HG03108 (cell line): ENCODE results near the gene XYLT2.
"Not testable (repeated sequence)": the region's sequence is repeated elsewhere in the genome, so short reads cannot be mapped to it uniquely, and the experiment has no call there.

Experiments
- ATAC-seq: cut with Tn5 transposase; IDR thresholded peaks from one replicate; pipeline ENCODE4 v1.9.1; 2021; ENCODE audit warnings: moderate library complexity; ENCODE audit not compliant: unreplicated experiment

The XYLT2 gene

GRCh38 chr17:50345432-50346312 lies at the start of gene XYLT2:
Gene XYLT2, plus strand, starts transcription at chr17:50346126. Its CDS starts 15 bp downstream, at chr17:50346141.
- ATAC-seq, result peak; percentile 76

DNA sequence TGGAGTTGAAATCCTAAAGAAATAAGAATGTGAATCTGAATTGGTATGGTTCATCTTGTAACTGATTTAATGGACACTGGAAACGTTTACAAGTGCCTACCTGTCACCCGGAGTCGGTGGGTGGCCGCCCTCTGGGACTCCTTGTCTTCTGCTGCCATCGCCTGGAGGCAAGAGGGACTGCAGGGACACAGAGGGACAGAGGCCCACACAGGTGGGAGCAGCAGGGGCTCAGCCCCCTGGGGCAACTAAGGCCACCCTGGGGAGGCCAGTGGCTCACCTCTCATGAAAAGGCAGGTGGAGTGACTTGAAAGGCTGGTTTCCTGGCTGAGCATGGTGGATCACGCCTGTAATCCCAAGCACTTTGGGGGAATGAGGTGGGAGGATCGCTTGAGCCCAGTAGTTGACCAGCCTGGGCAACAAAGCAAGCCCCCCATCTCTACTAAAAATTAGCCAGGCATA lies 48.5 kb upstream of the XYLT2 start:
- ATAC-seq, result no peak

GRCh38 chr17:50298018-50298417 lies 47.9 kb upstream of the XYLT2 start:
- no peak for ATAC-seq

DNA sequence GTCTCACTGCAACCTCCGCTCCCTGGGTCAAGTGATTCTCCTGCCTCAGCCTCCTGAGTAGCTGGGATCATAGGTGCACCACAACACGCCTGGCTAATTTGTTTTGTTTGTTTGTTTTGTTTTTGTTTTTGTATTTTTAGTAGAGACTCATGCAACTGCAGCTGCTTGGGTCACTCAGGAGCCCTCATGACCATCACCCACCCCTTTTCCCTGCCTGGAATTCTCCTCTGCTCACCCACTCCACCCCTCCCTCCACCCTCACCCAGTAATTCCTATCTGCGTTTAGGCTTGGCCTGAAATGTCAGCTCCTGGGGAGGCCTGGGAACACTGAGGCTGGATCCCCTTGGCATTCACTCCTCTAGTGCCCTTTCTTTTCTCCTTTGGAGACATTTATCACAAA lies 46.1 kb upstream of the XYLT2 start:
- ATAC-seq, result no peak

DNA sequence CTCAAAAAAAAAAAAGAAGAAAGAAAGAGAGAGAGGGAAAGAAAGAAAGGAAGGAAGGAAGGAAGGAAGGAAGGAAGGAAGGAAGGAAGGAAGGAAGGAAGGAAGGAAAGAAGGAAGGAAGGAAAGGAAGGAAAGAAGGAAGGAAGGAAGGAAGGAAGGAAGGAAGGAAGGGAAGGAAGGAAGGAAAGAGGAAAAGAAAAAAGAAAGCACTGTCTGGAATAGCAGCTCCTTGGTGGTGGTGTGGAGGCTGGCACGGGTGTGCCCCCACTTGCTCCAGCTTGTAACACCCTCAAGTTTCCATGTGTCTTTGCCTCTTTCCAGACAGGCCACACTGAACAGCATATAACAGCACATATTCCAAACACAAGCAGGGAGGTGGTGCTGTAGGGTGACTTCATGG lies 45.1 kb upstream of the XYLT2 start:
- not testable (repeated sequence) for ATAC-seq

- ATAC-seq, result no peak
Observed at GRCh38 chr17:50301891-50302584, 43.9 kb upstream of the XYLT2 start.

DNA sequence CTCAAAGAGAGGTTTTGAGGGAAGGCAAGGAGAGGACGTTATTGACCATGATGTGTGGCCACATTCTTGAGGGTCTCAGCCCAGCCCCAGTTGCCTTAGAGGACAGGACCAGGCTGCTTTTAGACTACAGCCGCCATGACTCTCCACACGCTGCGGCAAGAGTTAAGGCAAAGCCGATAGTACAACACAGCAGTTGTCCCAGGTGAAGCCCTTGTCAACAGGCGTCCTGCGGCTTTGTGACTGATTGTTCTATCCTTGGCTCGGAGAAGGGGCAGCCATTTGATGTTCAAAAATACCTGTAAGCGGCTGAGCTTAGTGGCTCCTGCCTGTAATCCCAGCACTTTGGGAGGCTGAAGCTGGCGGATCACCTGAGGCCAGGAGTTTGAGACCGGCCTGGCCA lies 42.9 kb upstream of the XYLT2 start:
- ATAC-seq, result no peak

GRCh38 chr17:50303596-50303995 lies 42.3 kb upstream of the XYLT2 start:
- no peak for ATAC-seq

DNA sequence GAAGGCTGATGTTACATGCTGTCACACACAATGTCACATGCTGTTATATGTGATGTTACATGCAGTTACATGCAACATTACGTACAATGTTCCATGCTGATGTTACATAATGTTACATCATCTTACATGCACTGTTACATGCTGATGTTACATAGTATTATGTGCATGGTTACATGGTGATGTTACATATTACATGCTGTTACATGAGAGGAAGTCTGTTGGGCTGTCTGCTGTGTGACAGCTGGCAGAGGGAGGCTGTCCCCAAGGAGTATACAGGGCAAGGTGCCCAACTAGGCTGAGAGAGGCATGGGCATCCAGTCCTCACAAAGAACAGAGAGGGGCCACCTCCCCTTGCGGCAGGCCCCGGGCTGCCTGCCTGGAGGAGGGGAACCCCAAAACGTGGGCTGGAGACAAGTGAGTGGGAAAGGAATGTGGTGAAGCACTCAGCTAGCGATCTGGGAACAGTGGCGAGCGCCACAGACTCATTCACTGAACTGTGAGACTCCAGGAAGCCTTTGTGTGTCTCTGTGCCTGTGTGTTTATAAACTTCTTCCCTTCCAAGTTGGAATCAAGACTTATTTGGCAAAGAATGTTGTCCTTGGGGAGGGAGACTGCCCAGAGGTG lies 41.0 kb upstream of the XYLT2 start:
- ATAC-seq, result no peak

GRCh38 chr17:50307654-50308053 lies 38.3 kb upstream of the XYLT2 start:
- no peak for ATAC-seq

- ATAC-seq, result no peak
Observed at GRCh38 chr17:50308666-50309065, 37.3 kb upstream of the XYLT2 start.

DNA sequence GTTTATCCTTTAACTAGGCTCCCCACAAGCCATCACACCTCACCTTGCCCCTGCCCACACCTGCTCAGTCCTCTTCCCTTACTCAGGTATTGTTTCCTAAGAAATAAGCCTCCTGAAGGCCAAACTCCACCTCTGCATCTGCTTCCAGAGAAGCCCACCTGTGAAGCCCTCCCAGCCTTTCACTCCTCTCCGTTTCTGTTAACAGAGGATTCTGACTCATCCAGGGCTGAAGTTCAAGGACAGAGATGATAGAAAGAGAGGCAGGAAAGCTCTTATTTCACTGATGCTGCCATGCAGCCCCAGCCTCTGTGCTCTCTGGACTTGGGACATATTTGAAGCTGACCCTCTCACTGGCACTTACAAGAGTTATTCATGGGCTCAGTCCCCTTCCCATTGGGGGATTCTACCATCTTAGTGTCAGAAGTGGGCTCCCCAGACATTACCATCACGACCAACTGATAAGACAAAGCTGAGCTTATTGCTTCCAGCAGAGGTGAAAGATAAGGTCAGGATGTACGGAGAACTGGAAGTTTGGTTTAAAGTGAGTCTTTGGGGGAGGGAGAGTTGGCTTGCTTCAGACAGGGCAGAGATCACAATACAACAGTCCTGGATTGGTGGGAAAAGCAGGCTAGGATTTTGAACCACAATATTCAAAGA lies 35.3 kb upstream of the XYLT2 start:
- ATAC-seq, result no peak

DNA sequence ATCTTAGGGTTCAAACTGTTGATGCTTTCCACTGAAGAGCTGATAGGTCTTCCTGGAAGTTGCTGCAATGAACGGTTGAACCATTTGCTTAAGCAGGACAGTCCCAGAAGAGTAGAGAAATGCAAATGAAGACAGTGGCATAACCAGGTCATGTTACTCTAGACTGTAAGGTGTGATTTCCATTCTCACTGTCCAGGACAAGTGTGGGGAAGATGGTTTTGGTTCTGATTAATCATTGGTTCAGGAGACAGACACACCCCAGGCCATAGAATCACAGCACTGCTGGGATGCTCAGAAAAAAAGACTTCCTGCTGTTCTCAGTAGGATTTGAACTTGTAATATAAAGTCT lies 34.8 kb upstream of the XYLT2 start:
- no peak for ATAC-seq

DNA sequence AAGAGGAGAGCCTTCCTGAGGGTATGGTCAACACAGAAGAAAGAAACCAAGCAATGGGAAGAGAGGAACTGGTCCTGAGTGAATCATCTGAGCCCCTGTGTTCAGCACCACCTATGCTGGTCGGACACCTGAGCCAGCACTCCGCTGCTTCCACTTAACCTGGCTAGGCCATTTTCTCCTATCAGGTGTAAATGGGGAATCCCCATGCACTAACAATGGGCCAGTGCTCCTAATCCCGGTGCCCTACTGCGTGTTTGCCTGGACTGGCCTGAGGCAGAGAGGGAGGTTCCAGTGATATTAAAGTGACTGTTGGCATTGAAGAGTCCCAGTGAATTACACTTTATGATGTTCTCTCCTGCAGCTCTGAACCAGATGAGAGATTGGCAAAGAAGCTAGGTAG lies 34.4 kb upstream of the XYLT2 start:
- ATAC-seq, result no peak

DNA sequence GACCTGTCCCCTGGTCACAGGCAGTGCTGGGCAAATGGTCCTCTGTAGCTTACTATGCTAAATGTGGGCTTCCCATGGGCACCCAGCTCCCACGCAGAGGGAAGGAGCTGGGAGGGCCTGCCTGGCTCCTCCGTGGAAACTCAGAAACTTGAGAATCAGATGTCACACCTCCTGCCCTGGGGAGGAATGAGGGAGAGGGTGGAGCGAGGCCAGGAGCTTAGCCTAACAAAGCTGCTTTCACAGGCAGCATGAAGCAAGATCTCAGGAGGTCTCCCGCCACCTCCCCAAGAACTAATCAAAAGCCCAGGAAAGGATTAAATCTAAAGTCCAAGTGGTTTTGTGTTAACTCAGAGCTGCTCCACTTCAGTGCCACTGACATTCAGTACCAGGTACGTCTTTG lies 33.6 kb upstream of the XYLT2 start:
- no peak for ATAC-seq

- no peak for ATAC-seq
Observed at GRCh38 chr17:50314456-50315011, 31.4 kb upstream of the XYLT2 start.

GRCh38 chr17:50316016-50316587 lies 29.8 kb upstream of the XYLT2 start:
- ATAC-seq, result no peak

GRCh38 chr17:50316660-50317059 lies 29.3 kb upstream of the XYLT2 start:
- not testable (repeated sequence) for ATAC-seq

- no peak for ATAC-seq
Observed at GRCh38 chr17:50317121-50317520, 28.8 kb upstream of the XYLT2 start.

DNA sequence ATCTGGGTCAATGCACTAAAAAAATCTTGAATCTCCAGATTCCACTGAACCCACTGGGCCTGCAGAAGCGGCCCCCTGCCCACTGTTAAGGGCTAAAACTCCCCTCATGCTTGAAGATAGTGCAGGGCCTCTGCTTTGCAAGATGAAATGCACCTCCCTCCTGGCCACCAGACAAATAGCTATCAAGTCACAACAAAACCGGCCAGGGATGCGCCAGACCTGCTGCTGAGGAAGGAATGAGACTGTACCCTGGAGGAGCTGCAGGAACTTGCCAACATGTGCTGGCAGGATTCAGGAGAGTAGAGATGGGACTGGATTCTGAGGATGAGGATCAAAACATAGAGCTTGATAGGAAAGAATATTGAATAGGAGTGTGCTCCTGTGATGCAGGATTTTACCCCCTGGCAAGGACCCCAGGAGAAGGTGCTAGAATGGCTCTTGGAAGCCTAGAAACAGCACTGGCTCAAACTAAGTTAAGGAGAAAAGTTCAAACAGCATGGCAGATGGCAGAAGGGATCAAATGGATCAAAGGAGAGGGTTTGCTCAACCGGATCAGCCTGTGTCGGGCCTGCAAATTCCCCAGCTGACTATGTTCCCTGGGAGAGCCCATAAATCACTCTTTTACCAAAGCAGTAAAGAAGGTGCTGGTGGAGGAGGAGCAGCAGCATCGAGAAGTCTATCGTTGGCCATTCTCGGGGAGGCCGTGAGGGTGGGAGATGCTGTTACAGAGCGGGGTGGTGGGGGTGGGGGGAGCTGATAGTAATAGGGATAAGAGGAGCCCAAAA lies 27.2 kb upstream of the XYLT2 start:
- ATAC-seq, result no peak
